MM.1S (cell line): ENCODE data around the gene OMG.

Experiments
- DNase-seq: peaks from one replicate; pipeline ENCODE4 v3.0.0-alpha.2; 2015
- H2AFZ ChIP-seq: fragments of 300-600 bp; sonication (generic); 2 replicates; pipeline ENCODE4 v1.6.0; 2016; ENCODE audit warnings: antibody characterized with exemption, low read length
- H3F3A ChIP-seq: fragments of 300-600 bp; sonication (generic); 2 replicates; pipeline ENCODE4 v1.6.1; 2016; ENCODE audit warnings: mild to moderate bottlenecking, antibody characterized with exemption, low read length, moderate library complexity, mixed read lengths; ENCODE audit not compliant: insufficient read depth
- H3K27ac ChIP-seq: fragments of 300-600 bp; sonication (generic); 2 replicates; pipeline ENCODE4 v1.5.1; 2016; ENCODE audit warnings: mild to moderate bottlenecking, low read length
- H3K27me3 ChIP-seq: fragments of 300-600 bp; sonication (generic); replicated peaks from 2 replicates; pipeline ENCODE4 v1.6.0; 2016; ENCODE audit warnings: low read length; ENCODE audit not compliant: insufficient read depth
- H3K36me3 ChIP-seq: fragments of 300-600 bp; sonication (generic); replicated peaks from 2 replicates; pipeline ENCODE4 v1.6.1; 2016; ENCODE audit warnings: mild to moderate bottlenecking, low read length, mixed read lengths; ENCODE audit not compliant: insufficient read depth
- H3K4me1 ChIP-seq: fragments of 300-600 bp; sonication (generic); 2 replicates; pipeline ENCODE4 v1.6.1; 2016; ENCODE audit warnings: low read length, mixed read lengths
- H3K4me2 ChIP-seq: fragments of 300-600 bp; sonication (generic); 2 replicates; pipeline ENCODE4 v1.6.0; 2016; ENCODE audit warnings: low read depth, low read length
- H3K4me3 ChIP-seq: fragments of 300-600 bp; sonication (generic); 2 replicates; pipeline ENCODE4 v1.5.1; 2016; ENCODE audit warnings: low read length, mixed read lengths
- H3K79me2 ChIP-seq: fragments of 300-600 bp; sonication (generic); 2 replicates; pipeline ENCODE4 v1.6.1; 2016; ENCODE audit warnings: mixed run types, low read length, mixed read lengths
- H3K9ac ChIP-seq: fragments of 300-600 bp; sonication (generic); 2 replicates; pipeline ENCODE4 v1.6.1; 2016; ENCODE audit warnings: low read length, mixed read lengths
- H3K9me2 ChIP-seq: fragments of 300-600 bp; sonication (generic); replicated peaks from 2 replicates; pipeline ENCODE4 v1.6.1; 2016; ENCODE audit warnings: mild to moderate bottlenecking, low read length, mixed read lengths; ENCODE audit not compliant: insufficient read depth
- H3K9me3 ChIP-seq: fragments of 300-600 bp; sonication (generic); replicated peaks from 2 replicates; pipeline ENCODE4 v1.6.1; 2016; ENCODE audit warnings: mild to moderate bottlenecking, low read length, mixed read lengths; ENCODE audit not compliant: insufficient read depth
- H4K20me1 ChIP-seq: fragments of 300-600 bp; sonication (generic); 2 replicates; pipeline ENCODE4 v1.6.1; 2016; ENCODE audit warnings: mild to moderate bottlenecking, low read length, moderate library complexity, mixed read lengths; ENCODE audit not compliant: insufficient read depth
- EZH2 ChIP-seq: fragments of 300-600 bp; sonication (generic); optimal IDR thresholded peaks from 2 replicates; pipeline ENCODE3; 2017; ENCODE audit warnings: low read depth, mild to moderate bottlenecking, antibody characterized with exemption, low read length, mixed read lengths
- EZH2phosphoT487 ChIP-seq: fragments of 300-600 bp; sonication (generic); IDR thresholded peaks from 2 replicates; pipeline ENCODE4 v1.6.1; 2018; ENCODE audit warnings: antibody characterized with exemption, low read length
- TF ChIP-seq, protein P1 (sequence below): fragments of 300-600 bp; sonication (generic); IDR thresholded peaks from 2 replicates; pipeline ENCODE4 v1.5.1; 2016; ENCODE audit warnings: antibody characterized with exemption, low read length, mixed read lengths

OMG gene

DNA sequence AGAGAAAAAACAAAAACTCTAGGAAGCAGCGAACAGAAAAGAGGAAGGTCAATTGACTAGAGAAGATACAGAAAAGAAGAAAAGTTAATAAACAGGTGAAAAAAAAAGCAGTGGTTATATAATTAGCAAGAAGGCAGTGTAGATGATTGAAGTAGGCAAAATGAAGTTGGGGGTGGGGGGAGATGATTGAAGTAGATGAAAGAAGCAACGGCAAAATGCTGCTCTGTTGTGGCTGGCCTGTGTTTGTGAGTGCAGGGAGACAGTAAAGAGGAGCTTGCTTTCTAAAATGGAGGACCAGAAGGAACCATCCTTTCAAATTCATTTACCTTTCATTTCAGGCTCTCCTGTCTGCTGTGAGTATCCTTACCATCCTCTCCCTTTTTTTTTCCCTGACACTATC is 13.2 kb upstream of the OMG start:
- peak overlapping the region; percentile 82 for H3K9ac ChIP-seq

DNA sequence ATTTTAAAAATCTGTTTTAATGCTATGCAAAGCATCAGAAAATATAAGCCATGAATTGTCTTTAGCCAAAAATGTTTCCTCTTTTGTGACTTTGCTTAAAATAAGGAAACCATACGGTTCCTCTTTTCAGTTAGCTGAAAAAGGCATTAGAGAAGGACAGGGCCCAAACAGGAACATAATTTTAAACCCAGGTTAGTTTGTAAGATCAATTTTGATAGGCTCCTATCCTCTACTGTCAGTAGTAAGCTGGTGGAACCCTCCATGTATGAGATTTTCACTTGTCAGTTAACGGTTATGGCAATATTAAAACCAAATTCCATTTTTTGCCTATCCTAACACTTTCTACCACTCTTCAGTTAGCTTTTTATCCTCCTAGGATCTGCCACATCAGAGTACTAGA is 12.5 kb upstream of the OMG start:
- Histone ChIP-seq H3K4me3 (peak overlapping the region; percentile 78), H3K9ac (peak overlapping the region; percentile 82)

More for the DNA sequence above, 13.2 kb upstream of the OMG start:
- peak; percentile 53 for DNase-seq
- Histone ChIP-seq H3K27ac (peak overlapping the region; percentile 90; the same call in 1 of the 2 replicates), H3K9me3 (no peaks in the 10 kb centered on the region), H3K4me2 (peak overlapping the region; percentile 94), H3K4me3 (peak overlapping the region; percentile 78), H3K36me3 (peaks cover 6% of the 10 kb centered on the region), H3K79me2 (peaks cover 94% of the 10 kb centered on the region), H2AFZ (no peak overlapping the region), H3K27me3 (no peaks in the 10 kb centered on the region), H4K20me1 (no peaks in the 10 kb centered on the region), H3F3A (peaks cover 49% of the 10 kb centered on the region), H3K9me2 (no peaks in the 10 kb centered on the region), H3K4me1 (peaks cover 21% of the 10 kb centered on the region)
- TF ChIP-seq EZH2 (no peak), EZH2phosphoT487 (no peak)
- TF ChIP-seq, protein P1, sequence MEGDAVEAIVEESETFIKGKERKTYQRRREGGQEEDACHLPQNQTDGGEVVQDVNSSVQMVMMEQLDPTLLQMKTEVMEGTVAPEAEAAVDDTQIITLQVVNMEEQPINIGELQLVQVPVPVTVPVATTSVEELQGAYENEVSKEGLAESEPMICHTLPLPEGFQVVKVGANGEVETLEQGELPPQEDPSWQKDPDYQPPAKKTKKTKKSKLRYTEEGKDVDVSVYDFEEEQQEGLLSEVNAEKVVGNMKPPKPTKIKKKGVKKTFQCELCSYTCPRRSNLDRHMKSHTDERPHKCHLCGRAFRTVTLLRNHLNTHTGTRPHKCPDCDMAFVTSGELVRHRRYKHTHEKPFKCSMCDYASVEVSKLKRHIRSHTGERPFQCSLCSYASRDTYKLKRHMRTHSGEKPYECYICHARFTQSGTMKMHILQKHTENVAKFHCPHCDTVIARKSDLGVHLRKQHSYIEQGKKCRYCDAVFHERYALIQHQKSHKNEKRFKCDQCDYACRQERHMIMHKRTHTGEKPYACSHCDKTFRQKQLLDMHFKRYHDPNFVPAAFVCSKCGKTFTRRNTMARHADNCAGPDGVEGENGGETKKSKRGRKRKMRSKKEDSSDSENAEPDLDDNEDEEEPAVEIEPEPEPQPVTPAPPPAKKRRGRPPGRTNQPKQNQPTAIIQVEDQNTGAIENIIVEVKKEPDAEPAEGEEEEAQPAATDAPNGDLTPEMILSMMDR: no peak

DNA sequence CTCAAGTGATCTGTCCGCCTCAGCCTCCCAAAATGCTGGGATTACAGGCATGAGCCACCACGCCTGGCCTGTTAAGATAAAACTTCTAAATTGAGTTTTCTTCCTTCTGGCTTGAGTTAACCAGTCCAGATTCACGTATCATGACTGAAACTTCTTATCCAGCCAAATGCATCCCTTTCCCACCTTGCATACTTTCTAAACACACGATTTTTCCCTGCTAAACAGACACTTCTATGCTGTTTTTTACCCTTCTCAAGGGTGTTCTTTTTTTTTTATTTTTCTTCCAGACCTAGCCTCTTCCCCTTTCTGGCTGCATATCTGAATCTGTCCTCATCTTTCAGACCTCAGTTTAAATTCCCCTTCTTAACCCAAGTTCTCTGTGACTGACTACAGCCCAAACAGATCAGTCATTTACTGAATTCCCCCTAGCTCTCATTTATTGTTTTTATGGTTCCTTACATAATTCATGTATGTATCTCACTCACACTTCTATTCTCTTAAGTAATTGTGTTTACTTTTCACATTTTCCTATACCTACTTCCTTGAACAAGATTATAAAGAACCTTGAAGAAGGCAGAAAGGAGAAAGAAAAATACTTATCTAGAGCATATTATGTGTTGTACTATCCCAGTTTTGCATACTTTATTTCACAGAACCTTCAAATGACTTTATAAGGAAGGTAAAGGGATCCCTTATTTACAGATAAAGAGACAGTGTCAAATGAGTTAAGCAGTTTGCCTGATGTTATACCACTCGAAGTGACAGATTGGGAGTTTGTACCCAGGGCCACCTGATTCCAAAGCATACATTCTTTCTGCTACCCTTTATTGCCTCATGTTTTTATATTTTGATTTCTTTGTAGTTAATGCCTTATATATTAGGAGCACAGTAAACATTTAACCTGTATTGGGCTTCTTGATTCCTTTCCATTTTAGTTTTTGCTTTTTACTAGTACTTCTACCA is 11.6 kb upstream of the OMG start:
- peak overlapping the region; percentile 94 for H3K4me2 ChIP-seq
- H3K36me3 ChIP-seq: peaks cover 19% of the 10 kb centered on the region
- no peaks in the 10 kb centered on the region for H3K9me3 ChIP-seq
- no peaks in the 10 kb centered on the region for H3K27me3 ChIP-seq
- H3K27ac ChIP-seq: peak overlapping the region; percentile 90; the same call in 1 of the 2 replicates
- H3K79me2 ChIP-seq: peaks cover 98% of the 10 kb centered on the region
- peak overlapping the region; percentile 78 for H3K4me3 ChIP-seq
- H3K9ac ChIP-seq: peak overlapping the region; percentile 82; the same call in 1 of the 2 replicates
- no peaks in the 10 kb centered on the region for H4K20me1 ChIP-seq
- peaks cover 34% of the 10 kb centered on the region for H3F3A ChIP-seq
- no peak overlapping the region for H2AFZ ChIP-seq
- peaks cover 18% of the 10 kb centered on the region for H3K4me1 ChIP-seq
- no peak for TF ChIP-seq EZH2phosphoT487
- TF ChIP-seq, protein P1: no peak
- no peak for TF ChIP-seq EZH2
- H3K9me2 ChIP-seq: no peaks in the 10 kb centered on the region
- no peak for DNase-seq

More for the DNA sequence above, 12.5 kb upstream of the OMG start:
- Histone ChIP-seq H2AFZ (no peak overlapping the region), H3K27me3 (no peaks in the 10 kb centered on the region), H3F3A (peaks cover 43% of the 10 kb centered on the region), H3K9me2 (no peaks in the 10 kb centered on the region), H3K79me2 (peaks cover 94% of the 10 kb centered on the region), H4K20me1 (no peaks in the 10 kb centered on the region), H3K36me3 (peaks cover 13% of the 10 kb centered on the region), H3K4me2 (peak overlapping the region; percentile 94), H3K4me1 (peaks cover 18% of the 10 kb centered on the region), H3K27ac (peak overlapping the region; percentile 90; the same call in 1 of the 2 replicates), H3K9me3 (no peaks in the 10 kb centered on the region)
- TF ChIP-seq, protein P1: no peak
- no peak for TF ChIP-seq EZH2phosphoT487
- TF ChIP-seq EZH2: no peak
- peak; percentile 23 for DNase-seq
